Neural crest cell (in vitro differentiated cells): Measurements from ENCODE around the gene MCMBP. TPM values are rescaled to one million over a fixed set of nuclear protein-coding genes. Genes with fewer than 3 reads are reported as not detected.
"Not testable (repeated sequence)": the region's sequence is repeated elsewhere in the genome, so short reads cannot be mapped to it uniquely, and the experiment has no call there.

Source experiments
- DNase-seq: peaks from one replicate; pipeline ENCODE4 v3.0.0; 2021; ENCODE audit warnings: low read depth, mixed read lengths, low spot score
- H3K27ac Mint-ChIP-seq: one replicate; pipeline ENCODE4 v1.8.0; 2021; ENCODE audit warnings: mild to moderate bottlenecking, mixed read lengths; ENCODE audit not compliant: unreplicated experiment
- H3K27me3 Mint-ChIP-seq: 2 replicates; pipeline ENCODE4 v1.8.0; 2021; ENCODE audit warnings: low read depth, mild to moderate bottlenecking, mixed read lengths
- H3K36me3 Mint-ChIP-seq: 2 replicates; pipeline ENCODE4 v1.8.0; 2021; ENCODE audit warnings: low read depth, mild to moderate bottlenecking, mixed read lengths
- H3K4me1 Mint-ChIP-seq: 2 replicates; pipeline ENCODE4 v1.8.0; 2021; ENCODE audit warnings: mixed read lengths
- H3K4me3 Mint-ChIP-seq: one replicate; pipeline ENCODE4 v1.8.0; 2021; ENCODE audit warnings: mild to moderate bottlenecking, mixed read lengths
- H3K9me3 Mint-ChIP-seq: 2 replicates; pipeline ENCODE4 v1.8.0; 2021; ENCODE audit warnings: mixed read lengths
- total RNA-seq: library from RNA; stranded (reverse); gene quantifications from 2 replicates; pipeline ENCODE4 v1.2.1, GENCODE V29; 2021
- TF ChIP-seq, protein P1 (sequence below): fragments of 200-600 bp; sonication (generic); conservative IDR thresholded peaks from 2 replicates; pipeline ENCODE4 v1.5.0; 2021; ENCODE audit warnings: antibody characterized with exemption, mild to moderate bottlenecking

The MCMBP gene
- total RNA-seq, 1 donor from 2014 or later = 93.3 TPM

DNA sequence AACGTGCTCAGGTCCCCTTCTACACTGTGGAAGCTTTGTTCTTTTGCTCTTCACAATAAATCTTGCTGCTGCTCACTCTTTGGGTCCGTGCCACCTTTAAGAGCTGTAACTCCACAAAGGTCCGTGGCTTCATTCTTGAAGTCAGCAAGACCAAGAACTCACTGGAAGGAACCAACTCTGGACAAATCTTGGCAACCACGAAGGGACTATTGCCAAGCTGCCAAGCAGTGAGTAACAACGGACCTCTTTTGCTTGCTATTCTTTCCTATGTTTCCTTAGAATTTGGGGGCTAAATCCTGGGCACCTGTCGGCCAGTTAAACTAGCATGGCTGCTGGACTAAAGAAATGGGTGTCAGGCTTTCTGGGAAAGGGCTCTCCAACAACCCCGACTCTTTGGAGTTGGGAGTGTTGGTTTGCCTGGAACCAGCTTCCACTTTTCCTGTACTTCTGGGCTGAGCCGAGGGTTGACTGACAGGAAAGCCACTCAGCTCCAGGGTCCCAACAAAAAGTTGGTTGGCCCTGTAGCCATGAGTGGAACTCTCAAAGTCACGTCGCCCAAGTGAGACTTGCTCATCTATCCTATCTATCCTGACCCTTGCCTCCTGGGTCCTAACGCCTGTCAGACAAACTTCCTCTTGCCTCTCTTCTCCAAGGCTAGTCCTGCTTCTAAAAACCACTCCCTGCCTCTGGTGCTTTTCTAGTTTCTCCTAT lies 11.4 kb upstream of the MCMBP start:
- not testable (repeated sequence) for H3K9me3 Mint-ChIP-seq, H3K36me3 Mint-ChIP-seq, DNase-seq, H3K4me1 Mint-ChIP-seq, H3K4me3 Mint-ChIP-seq, H3K27ac Mint-ChIP-seq, H3K27me3 Mint-ChIP-seq

DNA sequence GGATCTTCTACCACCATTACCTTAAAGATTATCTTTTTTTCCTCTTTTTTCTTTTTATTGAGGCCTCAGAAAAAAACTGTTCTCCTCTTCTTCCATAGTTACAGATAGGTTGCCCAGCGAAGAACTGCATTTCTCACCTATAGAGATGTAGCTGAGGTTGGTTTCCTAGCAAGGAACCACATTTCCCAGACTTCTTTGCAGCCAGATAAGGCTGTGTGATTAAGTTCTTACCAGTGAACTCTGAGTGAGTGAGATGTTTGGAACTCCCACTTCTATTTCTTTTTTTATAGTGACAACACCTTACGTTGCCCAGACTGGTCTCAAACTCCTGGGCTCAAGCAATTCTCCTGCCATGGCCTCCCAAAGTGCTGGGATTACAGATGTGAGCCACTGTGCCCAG lies 5.9 kb upstream of the MCMBP start:
- no peaks in the 10 kb centered on the region for H3K9me3 Mint-ChIP-seq

DNA sequence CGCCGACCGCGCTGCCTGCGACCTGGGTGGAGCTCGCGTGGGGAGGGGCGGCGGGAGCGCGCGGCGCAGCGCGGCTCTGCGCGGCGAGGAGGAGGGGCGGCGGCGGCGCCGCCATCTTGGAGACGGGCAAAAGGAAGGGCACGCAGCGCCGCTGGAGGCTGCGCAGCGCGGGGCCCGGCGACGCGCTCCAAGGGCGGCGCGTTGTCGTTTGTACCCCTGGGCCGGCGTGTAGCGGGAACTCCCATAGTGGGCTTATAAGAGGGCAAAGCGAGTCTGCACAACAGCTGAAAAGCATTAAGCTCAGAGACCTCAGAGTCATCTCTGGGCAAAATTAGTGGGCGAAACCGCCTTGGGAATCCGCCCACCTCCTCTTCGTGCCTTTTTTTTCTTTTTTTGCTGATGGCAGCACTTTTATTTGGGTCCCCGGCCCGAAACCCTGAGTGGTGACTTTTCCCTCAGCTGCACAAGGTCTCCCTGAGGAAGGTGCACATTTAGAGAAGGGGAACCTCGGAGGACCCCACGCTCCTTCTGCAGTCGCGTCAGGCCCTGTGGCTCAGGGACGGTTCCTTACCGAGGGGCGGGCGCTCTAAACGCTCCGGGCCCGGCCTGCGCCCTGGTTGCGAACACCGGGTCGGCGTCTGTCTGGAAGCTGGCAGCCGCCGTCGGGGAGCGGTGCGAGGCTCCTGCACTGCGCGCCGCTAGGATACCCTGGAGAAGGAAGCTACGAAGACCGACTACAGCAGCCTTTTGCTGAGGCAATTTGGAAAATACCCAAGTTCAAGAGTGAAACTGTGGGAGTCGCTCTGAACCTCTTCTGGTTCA lies 428 bp upstream of the MCMBP start:
- H3K4me1 Mint-ChIP-seq = peaks cover 37% of the 10 kb centered on the region
- TF ChIP-seq, protein P1, sequence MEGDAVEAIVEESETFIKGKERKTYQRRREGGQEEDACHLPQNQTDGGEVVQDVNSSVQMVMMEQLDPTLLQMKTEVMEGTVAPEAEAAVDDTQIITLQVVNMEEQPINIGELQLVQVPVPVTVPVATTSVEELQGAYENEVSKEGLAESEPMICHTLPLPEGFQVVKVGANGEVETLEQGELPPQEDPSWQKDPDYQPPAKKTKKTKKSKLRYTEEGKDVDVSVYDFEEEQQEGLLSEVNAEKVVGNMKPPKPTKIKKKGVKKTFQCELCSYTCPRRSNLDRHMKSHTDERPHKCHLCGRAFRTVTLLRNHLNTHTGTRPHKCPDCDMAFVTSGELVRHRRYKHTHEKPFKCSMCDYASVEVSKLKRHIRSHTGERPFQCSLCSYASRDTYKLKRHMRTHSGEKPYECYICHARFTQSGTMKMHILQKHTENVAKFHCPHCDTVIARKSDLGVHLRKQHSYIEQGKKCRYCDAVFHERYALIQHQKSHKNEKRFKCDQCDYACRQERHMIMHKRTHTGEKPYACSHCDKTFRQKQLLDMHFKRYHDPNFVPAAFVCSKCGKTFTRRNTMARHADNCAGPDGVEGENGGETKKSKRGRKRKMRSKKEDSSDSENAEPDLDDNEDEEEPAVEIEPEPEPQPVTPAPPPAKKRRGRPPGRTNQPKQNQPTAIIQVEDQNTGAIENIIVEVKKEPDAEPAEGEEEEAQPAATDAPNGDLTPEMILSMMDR = no peak
- no peaks in the 10 kb centered on the region for H3K36me3 Mint-ChIP-seq
- H3K27me3 Mint-ChIP-seq = no peaks in the 10 kb centered on the region
- H3K9me3 Mint-ChIP-seq = no peaks in the 10 kb centered on the region
- DNase-seq = peak; percentile 80
- H3K4me3 Mint-ChIP-seq = peak overlapping the region; percentile 91
- H3K27ac Mint-ChIP-seq = peak overlapping the region; percentile 57

More for the DNA sequence above, 5.9 kb upstream of the MCMBP start:
- H3K4me3 Mint-ChIP-seq = no peak overlapping the region
- DNase-seq = no peak
- peaks cover 9% of the 10 kb centered on the region for H3K4me1 Mint-ChIP-seq
- H3K27me3 Mint-ChIP-seq = no peaks in the 10 kb centered on the region
- H3K27ac Mint-ChIP-seq = no peak overlapping the region
- no peaks in the 10 kb centered on the region for H3K36me3 Mint-ChIP-seq
- TF ChIP-seq, protein P1 = no peak

DNA sequence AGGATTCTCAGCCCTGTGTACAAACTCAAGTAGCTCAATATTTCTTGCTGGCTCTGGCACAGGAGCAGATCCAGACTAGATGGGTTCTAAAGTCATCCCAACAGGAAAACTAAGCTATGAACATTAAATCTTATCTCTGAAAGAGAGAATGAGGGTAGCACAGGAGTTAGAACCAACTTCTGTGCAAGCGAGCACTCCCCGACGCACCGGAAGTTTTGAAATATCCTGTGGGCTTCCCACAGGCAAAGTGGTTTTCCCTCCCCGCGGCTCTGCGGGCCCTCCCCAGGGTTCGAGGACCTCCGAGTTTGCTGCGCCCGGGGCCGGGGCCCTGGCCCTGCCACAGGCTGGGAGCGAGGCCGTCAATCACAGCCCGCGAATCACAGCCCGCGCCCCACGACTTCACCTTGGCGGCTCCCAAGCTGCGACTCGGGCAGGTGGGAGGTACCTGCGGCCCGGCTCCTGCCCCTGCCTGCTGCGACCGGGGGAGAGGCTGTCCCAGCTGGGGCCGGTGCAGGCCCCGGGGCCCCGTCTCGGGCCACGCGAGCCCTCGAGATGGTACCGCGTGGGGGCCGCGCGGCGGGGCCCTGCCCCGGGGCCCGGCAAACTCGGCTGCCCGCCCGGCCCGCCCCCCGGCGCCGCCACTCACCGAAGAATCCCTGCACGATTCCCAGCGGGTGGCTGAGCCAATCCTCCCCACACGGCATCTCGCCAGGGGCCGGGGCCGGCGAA lies 598 bp downstream of the MCMBP start:
- peak; percentile 7 for DNase-seq
- H3K27ac Mint-ChIP-seq = peak overlapping the region; percentile 97

DNA sequence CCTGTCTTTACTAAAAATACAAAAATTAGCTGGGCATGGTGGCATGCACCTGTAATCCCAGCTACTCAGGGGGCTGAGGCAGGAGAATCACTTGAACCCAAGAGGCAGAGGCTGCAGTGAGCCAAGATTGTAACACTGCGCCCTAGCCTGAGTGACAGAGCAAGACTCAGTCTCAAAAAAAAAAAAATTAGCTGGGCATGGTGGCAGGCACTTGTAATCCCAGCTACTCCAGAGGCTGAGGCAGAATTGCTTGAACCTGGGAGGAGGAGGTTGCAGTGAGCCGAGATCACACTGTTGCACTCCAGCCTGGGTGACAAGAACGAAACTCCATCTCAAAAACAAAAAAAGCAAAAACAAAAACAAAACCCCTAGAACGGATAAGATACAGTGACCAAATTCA lies 3.2 kb downstream of the MCMBP start:
- H3K27me3 Mint-ChIP-seq, DNase-seq, H3K9me3 Mint-ChIP-seq: not testable (repeated sequence)
- Mint-ChIP-seq H3K4me1 (peaks cover 44% of the 10 kb centered on the region), H3K27ac (peak overlapping the region; percentile 22), H3K4me3 (peak overlapping the region; percentile 96), H3K36me3 (peaks cover 13% of the 10 kb centered on the region)

More for the DNA sequence above, 598 bp downstream of the MCMBP start:
- no peaks in the 10 kb centered on the region for H3K9me3 Mint-ChIP-seq
- no peaks in the 10 kb centered on the region for H3K36me3 Mint-ChIP-seq
- peak overlapping the region; percentile 96 for H3K4me3 Mint-ChIP-seq
- H3K4me1 Mint-ChIP-seq = peaks cover 42% of the 10 kb centered on the region
- no peaks in the 10 kb centered on the region for H3K27me3 Mint-ChIP-seq
- TF ChIP-seq, protein P1 = no peak

DNA sequence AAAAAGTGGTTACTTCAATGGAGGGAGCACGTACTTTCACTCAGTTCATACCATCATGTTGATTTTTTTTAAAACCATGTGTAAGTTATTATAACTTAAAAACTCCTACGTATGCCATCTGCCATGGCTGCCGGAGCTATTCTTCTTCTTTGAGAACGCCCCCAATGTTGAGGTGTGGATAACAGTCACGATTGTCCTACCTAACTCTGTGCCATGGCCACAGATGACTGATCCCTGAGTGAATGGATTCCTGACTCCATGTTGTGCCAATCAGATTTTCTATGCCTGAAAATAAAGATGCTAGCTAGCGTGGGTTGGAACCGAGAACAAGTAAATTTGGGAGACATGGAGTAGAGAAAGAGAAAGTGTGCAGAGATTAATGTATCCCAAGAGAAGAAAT lies 5.3 kb downstream of the MCMBP start:
- H3K9me3 Mint-ChIP-seq = peaks cover 9% of the 10 kb centered on the region
- H3K4me1 Mint-ChIP-seq = peaks cover 44% of the 10 kb centered on the region
- peaks cover 19% of the 10 kb centered on the region for H3K36me3 Mint-ChIP-seq
- H3K27me3 Mint-ChIP-seq = no peaks in the 10 kb centered on the region
- TF ChIP-seq, protein P1 = no peak
- no peak for DNase-seq
- H3K4me3 Mint-ChIP-seq = no peak overlapping the region
- no peak overlapping the region for H3K27ac Mint-ChIP-seq
